Stimulated activated CD8-positive, alpha-beta memory T cell treated with anti-CD3 and anti-CD28 coated beads, Interleukin-7, amount 100 ng/mL, for 24 hours (primary cell): ENCODE data around the gene SMIM21.

Source experiments
- DNase-seq: peaks from one replicate; pipeline ENCODE4 v3.0.0-alpha.2; 2020; ENCODE audit warnings: low read depth

SMIM21 gene

GRCh38 chr18:75422341-75422910 is 5.1 kb downstream of the SMIM21 start:
- no peak for DNase-seq

- DNase-seq, result no peak
Observed at GRCh38 chr18:75421656-75422055, 5.8 kb downstream of the SMIM21 start.

- no peak for DNase-seq
Observed at GRCh38 chr18:75418293-75419005, 9.1 kb downstream of the SMIM21 start.

GRCh38 chr18:75410611-75411010 is 16.9 kb downstream of the SMIM21 start:
- no peak for DNase-seq

GRCh38 chr18:75409806-75410205 is 17.7 kb downstream of the SMIM21 start:
- DNase-seq, result no peak

- DNase-seq, result peak; percentile 4
Observed at GRCh38 chr18:75408554-75409506, 18.7 kb downstream of the SMIM21 start.

- DNase-seq, result no peak
Observed at GRCh38 chr18:75407468-75408437, 19.8 kb downstream of the SMIM21 start.

GRCh38 chr18:75406491-75407445 is 20.7 kb downstream of the SMIM21 start:
- no peak for DNase-seq

GRCh38 chr18:75405351-75405750 is 22.2 kb downstream of the SMIM21 start:
- DNase-seq, result no peak

- DNase-seq, result no peak
Observed at GRCh38 chr18:75400366-75400765, 27.1 kb downstream of the SMIM21 start.

GRCh38 chr18:75395137-75395536 is 32.4 kb downstream of the SMIM21 start:
- DNase-seq, result no peak

GRCh38 chr18:75393721-75394120 is 33.8 kb downstream of the SMIM21 start:
- DNase-seq, result no peak

- no peak for DNase-seq
Observed at GRCh38 chr18:75392226-75392578, 35.3 kb downstream of the SMIM21 start.

- no peak for DNase-seq
Observed at GRCh38 chr18:75391279-75392225, 36.0 kb downstream of the SMIM21 start.

GRCh38 chr18:75390854-75391253 is 36.6 kb downstream of the SMIM21 start:
- no peak for DNase-seq

- DNase-seq, result no peak
Observed at GRCh38 chr18:75384144-75384543, 43.4 kb downstream of the SMIM21 start.

GRCh38 chr18:75378376-75379315 is 48.9 kb downstream of the SMIM21 start:
- no peak for DNase-seq

- DNase-seq, result no peak
Observed at GRCh38 chr18:75377926-75378325, 49.6 kb downstream of the SMIM21 start.
